Measurements from ENCODE around the gene MARCHF9. TPM values are rescaled to one million over a fixed set of nuclear protein-coding genes. Genes with fewer than 3 reads are reported as not detected.

MARCHF9 gene
- polyA plus RNA-seq, 1 of the 3 experiments (the other 2 are of a cell fraction): 24.2 TPM

DNA sequence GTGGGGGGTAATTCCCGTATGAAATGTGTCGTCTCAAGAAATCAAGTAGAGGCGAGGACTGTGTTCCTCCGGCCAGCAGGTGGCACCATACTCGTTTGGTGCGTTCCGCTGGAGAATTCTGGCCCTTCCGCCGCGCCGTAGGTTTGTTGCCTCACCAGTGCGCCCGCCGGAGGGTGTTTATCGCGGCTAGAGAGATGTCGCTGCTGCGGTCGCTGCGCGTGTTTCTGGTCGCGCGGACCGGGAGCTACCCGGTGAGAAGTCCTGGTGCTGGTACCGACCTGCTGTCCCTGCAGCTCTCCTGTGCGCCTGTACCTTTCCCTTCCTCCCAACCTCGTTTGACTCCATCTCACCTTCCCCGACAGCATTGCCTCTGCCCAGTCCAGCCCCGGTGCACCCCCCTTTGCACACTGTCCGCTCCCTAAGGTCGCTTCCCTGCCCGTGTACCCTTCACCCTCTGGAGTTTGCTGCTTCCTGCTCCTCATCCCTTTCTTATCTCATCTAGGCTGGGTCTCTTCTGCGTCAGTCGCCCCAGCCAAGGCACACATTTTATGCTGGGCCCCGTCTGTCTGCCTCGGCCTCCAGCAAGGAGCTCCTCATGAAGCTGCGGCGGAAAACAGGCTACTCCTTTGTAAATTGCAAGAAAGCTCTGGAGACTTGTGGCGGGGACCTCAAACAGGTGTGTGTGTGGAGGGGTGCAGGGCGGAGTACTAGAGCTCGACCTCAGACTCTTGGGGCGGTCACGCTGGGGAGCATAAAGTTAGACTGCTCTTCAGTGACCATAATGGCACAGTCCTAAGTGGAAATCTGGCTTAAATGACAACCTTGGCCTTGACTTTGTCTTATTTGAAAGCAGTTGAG, 27.9 kb downstream of the MARCHF9 start, which contains the start of gene TSFM (continued):
- TF ChIP-seq, protein P1, sequence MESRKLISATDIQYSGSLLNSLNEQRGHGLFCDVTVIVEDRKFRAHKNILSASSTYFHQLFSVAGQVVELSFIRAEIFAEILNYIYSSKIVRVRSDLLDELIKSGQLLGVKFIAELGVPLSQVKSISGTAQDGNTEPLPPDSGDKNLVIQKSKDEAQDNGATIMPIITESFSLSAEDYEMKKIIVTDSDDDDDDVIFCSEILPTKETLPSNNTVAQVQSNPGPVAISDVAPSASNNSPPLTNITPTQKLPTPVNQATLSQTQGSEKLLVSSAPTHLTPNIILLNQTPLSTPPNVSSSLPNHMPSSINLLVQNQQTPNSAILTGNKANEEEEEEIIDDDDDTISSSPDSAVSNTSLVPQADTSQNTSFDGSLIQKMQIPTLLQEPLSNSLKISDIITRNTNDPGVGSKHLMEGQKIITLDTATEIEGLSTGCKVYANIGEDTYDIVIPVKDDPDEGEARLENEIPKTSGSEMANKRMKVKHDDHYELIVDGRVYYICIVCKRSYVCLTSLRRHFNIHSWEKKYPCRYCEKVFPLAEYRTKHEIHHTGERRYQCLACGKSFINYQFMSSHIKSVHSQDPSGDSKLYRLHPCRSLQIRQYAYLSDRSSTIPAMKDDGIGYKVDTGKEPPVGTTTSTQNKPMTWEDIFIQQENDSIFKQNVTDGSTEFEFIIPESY (IDR thresholded peaks at IDR 0.05; ENCODE audit: borderline replicate concordance, low read depth): peak; percentile 91; the same call in 1 of the 2 replicates
- TF ChIP-seq SMC3 (IDR thresholded peaks at IDR 0.05; ENCODE audit: low read depth, low read length) (peak; percentile 47), RAD21 (IDR thresholded peaks at IDR 0.05; ENCODE audit: low read length) (peak; percentile 35; the same call in 1 of the 2 replicates), REST (IDR thresholded peaks at IDR 0.05; ENCODE audit: low read depth, low read length) (peak; percentile 72; the same call in 1 of the 2 replicates), IRF3 (IDR thresholded peaks at IDR 0.05; ENCODE audit: low read depth, low read length) (no peak), YY1 (IDR thresholded peaks at IDR 0.05; ENCODE audit: low read depth) (peak; percentile 73), POLR2AphosphoS5 (IDR thresholded peaks at IDR 0.05; ENCODE audit: low read depth, low read length) (peak; percentile 92)

GRCh38 chr12:57783466-57783801, 28.5 kb downstream of the MARCHF9 start:
- Histone ChIP-seq H3K79me2 (ENCODE audit: insufficient read depth) (peaks cover 36% of the 10 kb centered on the region), H3K4me1 (ENCODE audit: control insufficient read depth in 1 of 2, insufficient read depth in 2 of 2, low read depth in 1 of 2, low read length in 1 of 2) (peaks cover 0 to 5% of the 10 kb centered on the region in 2 experiments; a peak in 1 of 4 replicates), H3K4me3 (ENCODE audit: low read depth in 2 of 2, low read length in 1 of 2) (peak overlapping the region; percentile 82 to 93), H3F3A (replicated peaks; ENCODE audit: insufficient read depth) (peaks cover 18% of the 10 kb centered on the region), H3K9ac (peak overlapping the region; percentile 74), H3K9me2 (no peaks in the 10 kb centered on the region), H4K20me1 (ENCODE audit: insufficient read depth) (no peaks in the 10 kb centered on the region), H3K36me3 (replicated peaks in 1 of 2; ENCODE audit: control insufficient read depth in 1 of 2, insufficient read depth in 2 of 2, low read length in 1 of 2) (peaks cover 24 to 37% of the 10 kb centered on the region in 2 experiments), H3K9me3 (no peaks in the 10 kb centered on the region), H2AFZ (ENCODE audit: low read depth) (no peak overlapping the region), H3K4me2 (peak overlapping the region; percentile 92), H3K27ac (ENCODE audit: low read depth in 2 of 2, low read length in 1 of 2) (no peak overlapping the region), H3K27me3 (ENCODE audit: insufficient read depth) (no peaks in the 10 kb centered on the region)
- CTCF ChIA-PET: interaction anchor here (0.6 to 2.0 kb wide), 20 partner anchors 9 to 1361 kb away, joined by 3 to 17 read pairs (median 4); partner anchors contain the start of gene CDK4
- TF ChIP-seq MEF2A (IDR thresholded peaks at IDR 0.05; ENCODE audit: borderline replicate concordance, low read depth): no peak
- TF ChIP-seq GATA2 (CRISPR knock-in tag; IDR thresholded peaks at IDR 0.05): no peak
- no peak for TF ChIP-seq REST (IDR thresholded peaks at IDR 0.05; ENCODE audit: low read depth, low read length)
- TF ChIP-seq CHD2 (IDR thresholded peaks at IDR 0.05; ENCODE audit: low read length, partially characterized antibody): no peak
- TF ChIP-seq TCF12 (IDR thresholded peaks at IDR 0.05): no peak
- TF ChIP-seq EZH2phosphoT487 (IDR thresholded peaks at IDR 0.05; ENCODE audit: borderline replicate concordance, low read depth): no peak
- TF ChIP-seq, protein P2, sequence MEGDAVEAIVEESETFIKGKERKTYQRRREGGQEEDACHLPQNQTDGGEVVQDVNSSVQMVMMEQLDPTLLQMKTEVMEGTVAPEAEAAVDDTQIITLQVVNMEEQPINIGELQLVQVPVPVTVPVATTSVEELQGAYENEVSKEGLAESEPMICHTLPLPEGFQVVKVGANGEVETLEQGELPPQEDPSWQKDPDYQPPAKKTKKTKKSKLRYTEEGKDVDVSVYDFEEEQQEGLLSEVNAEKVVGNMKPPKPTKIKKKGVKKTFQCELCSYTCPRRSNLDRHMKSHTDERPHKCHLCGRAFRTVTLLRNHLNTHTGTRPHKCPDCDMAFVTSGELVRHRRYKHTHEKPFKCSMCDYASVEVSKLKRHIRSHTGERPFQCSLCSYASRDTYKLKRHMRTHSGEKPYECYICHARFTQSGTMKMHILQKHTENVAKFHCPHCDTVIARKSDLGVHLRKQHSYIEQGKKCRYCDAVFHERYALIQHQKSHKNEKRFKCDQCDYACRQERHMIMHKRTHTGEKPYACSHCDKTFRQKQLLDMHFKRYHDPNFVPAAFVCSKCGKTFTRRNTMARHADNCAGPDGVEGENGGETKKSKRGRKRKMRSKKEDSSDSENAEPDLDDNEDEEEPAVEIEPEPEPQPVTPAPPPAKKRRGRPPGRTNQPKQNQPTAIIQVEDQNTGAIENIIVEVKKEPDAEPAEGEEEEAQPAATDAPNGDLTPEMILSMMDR (IDR thresholded peaks at IDR 0.05): no peak
- POLR2A ChIA-PET: no interaction called here
- WGBS (ENCODE audit: low lambda C conversion rate): 56% methylated on average over 12 of the region's 12 CpGs
- DNase-seq: no peak

All from SK-N-SH (cell line).